SH-SY5Y (cell line): ENCODE results near the gene MOB3B.

Experiments used
- GATA2 ChIP-seq: IDR thresholded peaks from 2 replicates; pipeline ENCODE4 v1.6.1; 2011; ENCODE audit warnings: mild to moderate bottlenecking, low read depth, low read length
- GATA3 ChIP-seq: IDR thresholded peaks from 2 replicates; pipeline ENCODE4 v1.6.1; 2011; ENCODE audit warnings: low read depth, mild to moderate bottlenecking, low read length, moderate library complexity

DNA sequence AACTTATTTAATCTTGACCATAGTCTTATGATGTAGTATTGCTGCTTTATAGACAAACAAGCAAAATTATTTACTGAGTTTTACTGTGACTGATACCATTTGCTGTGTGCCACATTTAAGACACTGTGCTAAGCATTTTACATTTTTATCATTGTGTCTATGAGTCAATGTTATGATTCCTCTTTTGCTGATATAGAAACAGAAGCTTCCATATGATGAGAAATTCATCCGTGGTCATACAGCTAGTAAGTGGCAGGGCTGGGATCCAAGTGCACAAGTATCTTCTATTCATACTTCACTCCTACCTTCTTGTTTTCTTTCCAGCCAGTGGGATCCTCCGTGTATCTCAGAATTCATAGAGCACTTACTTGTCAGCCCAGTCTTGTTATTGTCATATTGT, 22.6 kb downstream of the MOB3B start:
- no peak for TF ChIP-seq GATA2
- TF ChIP-seq GATA3 = no peak
